ENCODE results near the gene MT1F.
"Not testable (repeated sequence)": the region's sequence is repeated elsewhere in the genome, so short reads cannot be mapped to it uniquely, and the experiment has no call there.

MT1F gene

GRCh38 chr16:56673921-56674320, 16.2 kb downstream of the MT1F start:
- DNase-seq: peak in 1 of 4 experiments; percentile 12

DNA sequence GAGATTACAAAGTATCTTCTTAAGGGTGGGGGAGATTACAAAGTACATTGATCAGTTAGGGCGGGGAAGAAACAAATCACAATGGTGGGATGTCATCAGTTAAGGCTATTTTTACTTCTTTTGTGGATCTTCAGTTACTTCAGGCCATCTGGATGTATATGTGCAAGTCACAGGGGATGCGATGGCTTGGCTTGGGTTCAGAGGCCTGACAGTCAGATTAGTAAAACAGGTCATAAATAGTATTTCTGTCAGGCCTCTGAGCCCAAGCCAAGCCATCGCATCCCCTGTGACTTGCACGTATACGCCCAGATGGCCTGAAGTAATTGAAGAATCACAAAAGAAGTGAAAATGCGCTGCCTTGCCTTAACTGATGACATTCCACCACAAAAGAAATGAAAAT, 16.8 kb downstream of the MT1F start:
- not testable (repeated sequence) for DNase-seq

DNA sequence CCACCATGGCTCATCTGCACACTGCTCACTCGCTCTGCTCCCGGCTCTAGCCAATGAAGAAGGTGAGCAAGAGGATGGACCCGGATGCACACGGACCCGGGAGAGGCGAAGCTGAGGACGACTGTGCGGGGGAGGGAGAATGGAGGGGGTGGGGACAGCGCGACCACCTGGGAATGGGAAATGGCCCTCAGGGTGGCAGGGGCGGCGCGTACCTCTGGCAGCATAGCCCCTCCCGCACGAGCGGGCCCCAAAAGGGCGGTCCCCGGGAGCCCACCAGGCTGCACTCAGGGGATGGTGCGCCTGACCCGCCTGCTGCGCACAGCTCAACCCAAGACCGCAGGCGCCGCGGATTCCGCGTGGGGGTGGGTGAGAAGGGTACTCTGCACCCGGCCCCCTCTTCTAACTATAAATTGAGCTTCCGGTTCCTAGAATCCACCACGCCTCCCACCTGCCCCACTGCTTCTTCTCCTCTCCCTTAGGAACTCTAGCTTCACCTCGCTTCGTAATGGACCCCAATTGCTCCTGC, 18.0 kb downstream of the MT1F start:
- peak in 1 of 4 experiments; percentile 46 for DNase-seq

DNA sequence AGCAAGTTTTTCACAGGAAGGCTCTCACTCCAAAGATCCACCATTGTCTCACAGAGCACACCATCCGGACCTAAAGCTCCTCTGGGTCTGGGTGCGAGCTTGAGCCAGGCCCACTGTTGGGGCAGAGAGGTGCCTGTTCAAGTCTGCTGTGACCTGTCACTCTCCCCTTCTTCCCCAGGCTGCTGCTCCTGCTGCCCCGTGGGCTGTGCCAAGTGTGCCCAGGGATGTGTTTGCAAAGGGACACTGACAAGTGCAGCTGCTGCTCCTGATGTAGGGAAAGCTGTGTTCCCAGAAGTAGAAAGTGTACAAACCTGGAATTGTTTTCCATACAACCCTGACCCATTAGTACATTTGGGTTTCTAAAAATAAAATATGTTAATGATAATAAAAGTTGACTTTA, 19.7 kb downstream of the MT1F start:
- no peak for DNase-seq

GRCh38 chr16:56679078-56679730, 21.4 kb downstream of the MT1F start:
- DNase-seq: no peak

GRCh38 chr16:56679818-56680217, 22.1 kb downstream of the MT1F start:
- DNase-seq: no peak

DNA sequence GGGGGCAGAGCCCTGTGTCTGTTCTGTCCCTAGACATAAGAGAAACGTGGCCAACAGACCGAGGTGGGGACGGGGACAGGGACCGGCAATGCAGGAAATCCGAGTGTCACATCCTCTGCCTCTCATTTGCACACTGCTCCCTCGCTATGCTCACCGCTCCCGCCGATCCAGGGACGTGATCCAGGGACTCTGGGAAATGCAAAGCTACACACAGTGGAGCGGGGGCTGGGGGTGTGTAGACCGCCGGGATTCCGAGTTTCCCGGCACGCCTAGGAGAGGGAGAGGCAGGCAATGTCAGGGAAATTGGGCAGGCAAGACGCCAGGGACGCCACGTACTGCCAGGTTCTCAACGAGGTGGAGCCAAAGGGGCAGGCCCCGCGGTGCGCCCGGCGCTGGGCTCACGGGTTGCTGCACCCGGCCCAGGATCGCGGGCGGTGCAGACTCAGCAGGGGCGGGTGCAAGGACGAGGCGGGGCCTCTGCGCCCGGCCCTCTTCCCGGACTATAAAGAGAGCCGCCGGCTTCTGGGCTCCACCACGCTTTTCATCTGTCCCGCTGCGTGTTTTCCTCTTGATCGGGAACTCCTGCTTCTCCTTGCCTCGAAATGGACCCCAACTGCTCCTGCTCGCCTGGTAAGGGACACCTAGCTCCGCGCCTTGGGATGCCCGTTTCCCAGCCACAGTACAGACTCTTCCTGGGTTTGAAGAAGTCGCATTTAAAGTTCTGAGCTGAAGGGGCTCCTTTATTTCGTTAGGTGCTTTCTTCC, 24.4 kb downstream of the MT1F start, which contains the start of gene MT1X:
MT1X (plus strand) TSS at position 532 of the 764 bp plus-strand sequence; CDS start at position 603, 71 bp downstream.
- peak; percentile 60 to 81 (median 64) for DNase-seq

GRCh38 chr16:56682703-56683397, 25.1 kb downstream of the MT1F start:
- DNase-seq: no peak

DNA sequence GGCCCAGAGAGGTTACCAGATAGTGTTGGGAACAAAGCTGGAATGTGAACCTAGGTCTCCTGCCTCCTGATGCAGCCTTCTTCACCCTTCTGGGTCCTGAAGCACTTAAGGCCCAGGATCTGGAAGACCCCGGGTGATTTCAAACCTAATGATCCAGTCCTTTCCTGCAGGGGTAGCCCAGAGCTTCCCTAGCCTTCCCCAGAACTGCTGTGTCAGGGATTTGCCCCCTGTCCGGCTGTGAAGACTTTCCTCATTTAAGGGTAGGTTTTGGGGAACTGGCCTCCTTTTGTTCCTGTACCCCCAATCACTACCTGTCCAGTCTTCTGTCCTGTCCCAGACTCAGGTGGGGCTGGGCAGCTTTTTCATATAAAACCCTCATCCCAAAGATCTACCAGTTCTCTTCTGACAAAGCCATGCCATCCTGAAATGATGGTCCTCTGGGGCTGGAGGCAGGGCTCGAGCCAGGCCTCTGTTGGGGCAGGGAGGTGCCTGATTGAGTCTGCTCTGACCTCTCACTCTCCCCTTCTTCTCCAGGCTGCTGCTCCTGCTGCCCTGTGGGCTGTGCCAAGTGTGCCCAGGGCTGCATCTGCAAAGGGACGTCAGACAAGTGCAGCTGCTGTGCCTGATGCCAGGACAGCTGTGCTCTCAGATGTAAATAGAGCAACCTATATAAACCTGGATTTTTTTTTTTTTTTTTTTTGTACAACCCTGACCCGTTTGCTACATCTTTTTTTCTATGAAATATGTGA, 25.8 kb downstream of the MT1F start:
- DNase-seq: no peak

- DNase-seq: no peak
Measured at GRCh38 chr16:56684256-56684925, 26.6 kb downstream of the MT1F start.

GRCh38 chr16:56684926-56685590, 27.3 kb downstream of the MT1F start:
- no peak for DNase-seq

DNA sequence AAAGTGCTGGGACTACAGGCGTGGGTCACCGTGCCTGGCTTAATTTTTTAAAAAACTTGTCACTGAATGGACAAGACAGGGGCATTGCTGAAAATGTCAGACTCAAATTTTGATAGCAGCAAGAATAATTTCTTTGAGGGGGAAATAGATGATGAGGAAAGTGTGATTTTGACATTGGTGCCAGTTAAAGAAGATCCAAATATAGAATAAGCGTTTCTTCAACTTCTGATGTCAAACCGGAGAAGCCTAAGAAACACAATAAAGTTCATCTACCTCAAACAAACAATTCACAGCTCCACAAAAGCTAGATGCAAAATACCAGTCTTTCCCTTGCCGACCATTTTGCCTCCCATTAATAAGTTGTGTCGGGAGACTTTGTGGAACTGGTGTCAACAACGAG, 29.0 kb downstream of the MT1F start:
- no peak for DNase-seq

DNA sequence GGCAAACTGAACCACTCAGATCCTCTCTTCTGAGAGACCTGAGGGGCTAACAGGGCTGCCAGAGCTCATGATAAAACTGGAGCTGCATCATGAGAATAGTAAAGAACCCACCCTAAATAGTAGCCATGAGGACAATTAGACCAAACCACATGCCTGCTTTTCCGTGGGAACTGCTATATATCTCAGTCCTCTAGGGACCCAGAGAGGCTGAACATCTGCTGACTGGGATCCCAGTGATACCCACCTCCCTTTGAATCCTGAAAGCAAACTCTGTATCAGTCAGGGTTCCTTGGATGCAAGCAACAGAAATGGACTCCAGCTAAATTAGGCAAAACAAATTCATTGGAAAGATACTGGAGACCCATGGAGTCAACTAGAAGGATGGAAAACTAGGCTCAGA, 31.0 kb downstream of the MT1F start:
- DNase-seq: no peak

DNA sequence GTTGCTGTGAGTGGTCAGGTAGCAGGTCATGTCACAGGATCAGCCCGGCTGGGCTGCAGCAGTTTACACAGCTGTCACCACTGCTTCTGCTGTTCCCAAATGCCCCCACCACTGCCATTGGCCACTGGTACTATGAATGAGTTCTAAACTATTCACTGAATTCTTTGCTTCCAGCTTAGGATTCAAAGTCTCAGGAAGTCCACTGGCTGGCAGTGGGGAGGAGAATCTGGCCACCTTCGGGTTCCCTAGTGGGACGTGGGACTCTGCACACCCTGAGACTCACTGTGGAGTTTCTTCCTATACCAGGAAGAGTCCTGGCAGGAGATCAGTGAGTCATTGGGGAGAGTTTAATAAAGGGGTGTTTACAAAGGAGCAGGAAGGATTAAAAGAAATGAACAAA, 31.4 kb downstream of the MT1F start:
- no peak for DNase-seq

GRCh38 chr16:56690420-56691122, 32.8 kb downstream of the MT1F start:
- no peak for DNase-seq

GRCh38 chr16:56691885-56692284, 34.1 kb downstream of the MT1F start:
- DNase-seq: no peak

GRCh38 chr16:56695246-56695645, 37.5 kb downstream of the MT1F start:
- no peak for DNase-seq

DNA sequence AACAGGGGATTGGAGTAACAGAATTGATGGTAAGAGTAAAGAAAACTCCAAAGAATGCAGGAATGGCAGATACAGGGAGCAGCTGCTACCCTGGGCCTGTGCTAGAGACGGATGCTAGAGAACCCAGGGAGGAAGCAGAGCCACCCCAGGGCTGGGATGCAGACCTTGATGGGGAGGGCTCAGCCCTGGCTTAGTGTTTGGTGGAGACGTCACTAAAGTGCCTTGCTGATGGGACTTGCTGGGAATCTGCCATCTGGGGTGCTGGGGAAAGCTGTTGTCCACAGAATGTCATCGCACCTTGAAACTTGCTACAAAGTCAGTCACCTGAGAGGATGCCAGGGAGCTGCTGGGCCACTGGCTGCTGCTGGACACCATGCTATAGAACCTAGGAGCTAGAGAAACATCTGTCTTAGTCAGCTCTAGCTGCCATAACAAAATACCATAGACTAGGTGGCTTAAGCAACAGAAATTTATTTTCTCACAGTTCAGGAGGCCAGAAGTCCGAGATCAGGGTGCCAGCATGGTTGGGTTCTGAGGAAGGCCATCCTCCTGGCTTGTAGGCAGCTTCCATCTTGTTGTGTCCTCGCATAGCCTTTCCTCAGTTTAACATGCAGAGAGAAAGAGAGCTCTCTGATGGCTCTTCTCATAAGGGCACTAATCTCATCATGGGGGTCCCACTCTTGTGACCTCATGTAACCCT, 39.8 kb downstream of the MT1F start:
- no peak for DNase-seq

- DNase-seq: no peak
Measured at GRCh38 chr16:56700195-56700594, 42.4 kb downstream of the MT1F start.

GRCh38 chr16:56700631-56701030, 42.9 kb downstream of the MT1F start:
- DNase-seq: no peak

All from activated naive CD4-positive, alpha-beta T cell (primary cell).